Adipose tissue (tissue), 3 donors: ENCODE measurements around the gene COL25A1. TPM values are rescaled to one million over a fixed set of nuclear protein-coding genes. Genes with fewer than 3 reads are reported as not detected.

Experiments
- H3K27ac ChIP-seq: one replicate; pipeline ENCODE4 v1.5.1; 2013; ENCODE audit warnings: low read depth, low read length
- WGBS, 3 donors: extraction: QIAGEN DNeasy Blood & Tissue Kit; methylation state at CpG; one replicate each; pipeline ENCODE4 v1.1.7; 2013; 5-methylcytosine and 5-hydroxymethylcytosine counted together
- polyA plus RNA-seq, 3 donors: library from polyadenylated mRNA; stranded (reverse); fragments of 200-250 nt; gene quantifications; one replicate each; pipeline ENCODE4 v1.2.3, GENCODE V29; 2013
- donor health status: healthy with polysubstance abuse.
- donor health status: Bipolar disorder and iron deficiency.
- donor health status: healthy.

The COL25A1 gene
- polyA plus RNA-seq, 3 donors, result 0.32 to 2.1 (median 1.2) TPM

DNA sequence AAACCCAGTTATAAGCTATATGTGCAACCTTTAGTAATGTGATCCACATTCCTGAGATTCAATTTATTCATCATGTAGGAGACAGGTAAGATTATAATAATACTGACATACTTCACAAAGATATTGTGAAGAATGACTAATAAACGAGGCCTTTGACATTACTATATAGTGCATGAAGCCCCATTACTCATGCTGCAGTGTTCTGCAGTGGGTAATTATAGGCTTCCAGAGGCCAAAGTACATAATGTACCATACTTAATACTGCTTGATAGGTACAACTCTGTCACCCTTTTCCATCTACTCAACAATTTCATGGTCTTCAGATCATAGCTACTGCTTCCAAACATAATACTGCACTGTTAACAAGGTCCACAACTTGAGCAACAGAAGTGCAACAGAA, 68.9 kb downstream of the COL25A1 start:
- WGBS, 3 donors, result 45 to 85% (median 83%) methylated on average over 1 of the region's 1 CpG

DNA sequence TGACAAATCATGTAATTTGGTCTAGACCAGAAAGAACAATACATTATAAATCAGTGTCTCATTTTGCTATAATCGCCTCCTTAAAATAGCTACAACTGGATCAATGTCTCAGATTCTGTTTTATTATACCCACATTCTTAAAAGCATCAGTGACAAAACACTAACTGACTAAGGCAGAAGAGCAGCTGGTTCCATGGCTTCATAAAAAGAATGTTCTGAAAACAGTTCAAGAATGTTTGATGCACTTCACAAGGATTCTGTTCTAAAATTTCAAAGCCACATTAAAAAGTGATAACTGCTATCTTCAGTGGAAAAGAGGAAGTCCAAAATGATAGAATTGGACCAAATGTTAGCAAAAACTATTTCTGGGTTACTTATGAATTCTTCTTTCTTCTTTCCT, 69.8 kb downstream of the COL25A1 start:
- WGBS, 3 donors, result 76 to 89% (median 89%) methylated on average over 1 of the region's 1 CpG
- H3K27ac ChIP-seq, result no peak overlapping the region

More for the DNA sequence above, 68.9 kb downstream of the COL25A1 start:
- no peak overlapping the region for H3K27ac ChIP-seq

DNA sequence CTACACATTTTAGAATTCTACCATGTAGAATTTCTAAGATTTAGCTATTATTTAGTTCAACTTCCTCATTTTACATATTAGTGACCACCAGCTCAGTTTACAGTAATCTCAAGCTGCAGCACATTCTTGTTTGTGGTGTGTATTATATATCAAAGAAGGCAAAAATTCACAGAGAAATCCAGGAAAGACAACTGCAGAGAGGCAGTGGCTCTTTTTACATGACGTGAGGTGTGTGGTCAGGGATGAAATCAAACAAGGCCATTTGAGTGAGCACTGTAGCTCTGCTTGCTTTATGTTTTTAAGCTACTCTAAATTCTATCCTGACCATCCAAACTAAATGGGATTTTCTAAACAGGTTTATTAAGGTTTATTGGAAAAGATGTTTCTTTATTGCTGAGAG, 71.1 kb downstream of the COL25A1 start:
- 86 to 93% (median 90%) methylated on average over 1 of the region's 1 CpG for WGBS, 3 donors
- H3K27ac ChIP-seq, result no peak overlapping the region

DNA sequence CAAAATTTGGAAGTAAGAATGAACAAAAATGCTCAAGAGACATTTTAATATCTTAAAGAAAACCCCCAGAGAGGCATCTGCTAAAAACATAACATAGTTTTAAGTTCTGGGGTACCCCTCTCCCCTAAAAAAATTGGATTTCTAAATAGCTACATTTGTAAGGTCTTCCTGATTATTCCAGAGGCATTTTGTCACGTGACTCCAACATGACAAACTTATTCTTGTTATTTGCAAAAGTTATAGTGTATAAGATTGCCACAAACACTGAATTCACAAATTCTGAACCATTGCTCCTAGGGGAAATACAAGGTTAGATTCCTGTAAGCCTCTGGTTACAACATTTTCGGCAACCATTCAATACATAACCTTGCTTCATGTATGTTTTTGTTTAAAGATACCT, 73.4 kb downstream of the COL25A1 start:
- no peak overlapping the region for H3K27ac ChIP-seq
- 81 to 87% (median 85%) methylated on average over 2 of the region's 2 CpGs for WGBS, 3 donors

DNA sequence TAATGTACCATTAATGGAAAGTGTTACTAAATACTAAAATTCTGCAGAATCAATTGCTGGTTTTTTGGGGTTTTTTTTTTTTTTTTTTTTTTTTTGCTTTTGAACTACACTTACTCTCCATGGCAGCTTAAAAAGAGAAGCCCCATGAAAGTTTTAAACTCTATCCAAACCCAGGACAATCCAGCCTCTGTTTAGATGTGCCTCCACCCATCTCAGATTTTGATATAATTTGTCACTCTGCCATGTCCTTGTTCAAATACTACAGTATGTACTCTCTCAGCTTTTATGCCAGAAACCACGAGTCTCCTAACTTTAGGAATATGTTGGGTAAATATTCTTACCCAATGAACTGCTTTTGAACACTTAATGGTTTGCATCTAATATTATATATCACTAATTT, 84.2 kb downstream of the COL25A1 start:
- H3K27ac ChIP-seq, result no peak overlapping the region
- 18 to 69% (median 53%) methylated on average over 1 of the region's 1 CpG for WGBS, 3 donors

DNA sequence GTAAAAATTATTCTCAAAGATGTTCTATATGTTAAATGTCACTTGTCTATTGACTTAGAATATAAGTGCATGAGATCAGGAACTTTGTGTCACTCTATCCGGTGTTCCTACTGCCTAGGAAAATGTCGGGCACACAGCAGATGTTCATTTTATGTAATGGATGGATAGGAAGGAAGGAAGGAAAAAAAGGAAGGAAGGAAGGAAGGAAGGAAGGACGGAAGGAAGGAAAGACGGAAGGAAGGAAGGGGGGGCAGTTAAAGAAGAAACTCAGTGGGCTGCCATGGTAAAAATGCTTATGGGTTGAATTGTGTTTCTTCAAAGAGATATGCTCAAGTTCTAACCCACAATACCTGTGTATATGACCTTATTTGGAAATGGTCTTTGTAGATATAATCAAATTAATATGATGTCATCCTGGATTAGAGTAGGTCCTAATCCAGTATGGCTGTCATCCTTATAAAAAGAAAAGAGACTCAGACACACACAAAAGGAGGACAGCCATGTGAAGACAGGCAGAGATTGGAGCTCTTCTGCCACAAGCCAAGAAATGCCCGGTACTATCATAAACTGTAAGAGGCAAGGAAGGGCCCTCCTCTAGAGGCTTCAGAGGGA, 86.3 kb downstream of the COL25A1 start:
- WGBS, 3 donors, result 79 to 85% (median 79%) methylated on average over 5 of the region's 5 CpGs

DNA sequence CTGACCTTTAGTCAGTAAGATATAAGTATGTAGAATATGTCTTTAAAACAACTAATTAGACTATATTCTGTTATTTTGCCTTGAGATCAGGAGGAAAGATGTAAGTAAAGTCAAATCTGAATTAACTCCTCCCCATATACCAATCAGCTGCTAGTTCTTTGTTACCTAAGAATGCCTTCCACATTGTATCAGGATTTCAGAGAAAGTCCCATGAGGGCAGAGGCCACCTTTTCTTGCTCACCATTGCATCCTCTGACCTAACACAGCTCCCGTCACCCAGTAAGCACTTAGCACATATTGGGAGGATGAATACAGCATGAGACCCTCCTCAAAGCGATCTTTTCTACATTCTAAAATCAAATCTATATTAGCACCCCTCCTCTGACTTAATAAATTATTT, 87.0 kb downstream of the COL25A1 start:
- no peak overlapping the region for H3K27ac ChIP-seq
- WGBS, 3 donors, result 80 to 89% (median 87%) methylated on average over 2 of the region's 2 CpGs

More for the DNA sequence above, 86.3 kb downstream of the COL25A1 start:
- no peak overlapping the region for H3K27ac ChIP-seq

DNA sequence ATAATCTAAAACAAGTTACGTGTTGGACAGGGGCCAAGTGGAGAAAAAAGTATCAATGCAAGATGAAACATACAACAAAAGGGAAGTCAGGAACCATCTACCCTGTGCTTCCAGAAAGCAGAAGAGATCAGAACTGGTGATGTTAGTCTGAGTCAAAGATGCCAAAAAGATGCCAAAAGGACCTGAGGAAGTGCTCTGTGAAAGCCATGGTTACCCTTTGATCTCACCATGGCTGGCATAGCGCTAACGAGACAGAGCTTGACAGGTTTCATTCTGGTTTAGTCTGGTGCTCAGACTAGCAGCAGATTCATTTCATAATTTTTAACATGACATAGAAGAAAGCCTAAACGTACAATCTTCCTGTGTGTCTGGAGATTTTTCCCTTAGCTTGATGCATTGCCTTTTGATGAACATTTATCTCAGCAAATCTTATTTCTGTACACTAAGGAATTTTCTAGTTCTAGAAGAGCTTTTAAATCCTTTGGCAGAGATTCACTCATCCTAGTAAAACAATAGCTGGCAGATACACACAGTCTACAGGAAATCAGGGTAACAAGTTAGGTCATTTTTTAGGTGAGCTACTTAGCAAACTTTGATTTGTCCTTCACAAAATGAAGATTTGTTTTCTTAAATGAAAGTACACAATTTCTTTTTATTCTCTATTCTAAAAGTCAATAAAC, 87.7 kb downstream of the COL25A1 start:
- 52 to 59% (median 56%) methylated on average over 4 of the region's 4 CpGs for WGBS, 3 donors
- no peak overlapping the region for H3K27ac ChIP-seq

DNA sequence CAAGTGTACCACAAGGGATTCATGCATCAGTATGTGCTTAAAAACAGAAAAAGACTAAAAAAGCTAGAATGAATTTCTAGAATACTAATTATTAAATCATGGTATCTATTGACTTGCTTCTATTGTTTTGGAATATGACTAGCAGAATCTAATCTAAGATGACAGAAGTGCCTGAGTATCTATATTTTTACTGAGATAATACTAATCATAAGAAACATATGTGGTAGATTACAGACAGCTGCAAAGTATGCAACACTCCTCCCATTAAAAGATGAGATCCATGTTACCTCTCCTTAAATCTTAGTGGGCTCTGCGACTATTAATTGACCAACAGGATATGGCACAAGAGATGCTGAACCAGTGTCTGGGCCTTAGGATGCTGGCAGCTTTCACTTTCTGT, 89.4 kb downstream of the COL25A1 start:
- H3K27ac ChIP-seq, result no peak overlapping the region
- WGBS, 3 donors, result 80 to 89% (median 83%) methylated on average over 1 of the region's 1 CpG

DNA sequence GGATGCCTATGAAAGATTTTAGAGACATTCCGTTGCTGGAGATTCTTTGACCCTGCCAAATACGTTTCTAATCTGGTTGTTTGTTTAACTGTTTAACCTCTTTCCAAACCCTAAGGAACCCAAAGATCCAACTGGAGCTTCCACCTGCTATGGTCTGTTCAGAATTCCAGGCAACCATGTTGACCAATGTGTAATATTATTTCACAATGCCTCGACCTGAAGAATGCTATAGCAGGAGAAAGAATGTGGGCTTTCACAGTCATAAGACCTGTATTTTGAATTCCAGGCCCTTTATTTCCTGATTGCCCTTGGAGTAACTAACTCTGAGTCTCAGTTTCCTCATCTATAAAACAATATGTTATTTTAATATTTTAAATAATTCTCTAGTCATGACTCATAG, 90.8 kb downstream of the COL25A1 start:
- no peak overlapping the region for H3K27ac ChIP-seq
- 24 to 65% (median 53%) methylated on average over 3 of the region's 3 CpGs for WGBS, 3 donors

DNA sequence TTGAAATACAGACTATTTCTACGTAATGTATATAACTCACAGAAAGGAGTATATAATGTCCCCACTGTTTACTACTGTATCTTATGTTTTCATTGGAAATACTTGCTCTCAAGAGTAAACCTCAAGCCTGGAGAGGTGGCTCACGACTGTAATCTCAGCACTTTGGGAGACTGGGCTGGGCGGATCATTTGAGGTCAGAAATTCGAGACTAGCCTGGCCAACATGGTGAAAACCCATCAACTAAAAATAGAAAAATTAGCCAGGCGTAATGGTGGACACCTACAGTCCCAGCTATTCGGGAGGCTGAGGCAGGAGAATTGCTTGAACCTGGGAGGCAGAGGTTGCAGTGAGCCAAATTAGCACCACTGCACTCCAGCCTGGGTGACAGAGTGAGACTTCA, 92.8 kb downstream of the COL25A1 start:
- H3K27ac ChIP-seq, result no peak overlapping the region
- WGBS, 3 donors, result 71 to 91% (median 81%) methylated on average over 6 of the region's 6 CpGs

DNA sequence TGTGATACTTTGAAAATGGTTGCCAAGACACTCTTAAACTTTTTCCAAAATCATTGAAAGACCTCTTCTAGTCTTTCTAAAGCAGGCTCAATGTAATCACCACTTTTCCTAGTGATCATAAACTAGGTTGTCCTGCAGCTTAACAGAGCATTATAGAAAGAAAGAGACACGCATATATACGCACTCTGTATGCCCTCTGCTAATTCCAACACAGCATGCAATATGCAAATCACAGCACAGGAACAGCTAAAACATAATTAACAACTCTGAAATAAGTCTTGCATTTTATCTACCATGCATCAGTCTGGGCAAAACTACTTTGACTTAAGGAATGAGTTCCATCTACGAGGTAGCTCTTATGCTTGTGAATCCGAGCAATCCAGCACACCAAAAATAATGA, 94.6 kb downstream of the COL25A1 start:
- H3K27ac ChIP-seq, result no peak overlapping the region
- 91 to 93% (median 91%) methylated on average over 4 of the region's 4 CpGs for WGBS, 3 donors

DNA sequence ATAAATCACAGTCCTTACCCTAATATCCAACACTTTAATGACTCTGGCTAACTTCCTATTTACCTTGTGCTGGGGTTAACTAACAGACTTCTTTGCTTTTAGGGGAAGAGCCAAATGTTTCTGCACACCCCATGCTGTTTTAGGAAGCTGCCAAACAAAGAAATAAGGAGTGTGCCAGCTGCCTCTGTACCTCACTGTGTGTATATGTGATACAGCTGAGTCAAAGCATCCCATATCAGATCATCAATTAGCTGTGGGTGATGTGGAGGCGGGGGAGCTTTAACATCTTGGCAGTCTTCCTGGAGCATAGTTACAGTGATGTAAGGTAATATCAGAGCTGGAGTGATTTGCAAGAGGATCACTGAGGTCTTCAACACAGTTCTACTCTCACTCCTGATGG, 95.4 kb downstream of the COL25A1 start:
- no peak overlapping the region for H3K27ac ChIP-seq
- 45 to 84% (median 60%) methylated on average over 1 of the region's 1 CpG for WGBS, 3 donors

DNA sequence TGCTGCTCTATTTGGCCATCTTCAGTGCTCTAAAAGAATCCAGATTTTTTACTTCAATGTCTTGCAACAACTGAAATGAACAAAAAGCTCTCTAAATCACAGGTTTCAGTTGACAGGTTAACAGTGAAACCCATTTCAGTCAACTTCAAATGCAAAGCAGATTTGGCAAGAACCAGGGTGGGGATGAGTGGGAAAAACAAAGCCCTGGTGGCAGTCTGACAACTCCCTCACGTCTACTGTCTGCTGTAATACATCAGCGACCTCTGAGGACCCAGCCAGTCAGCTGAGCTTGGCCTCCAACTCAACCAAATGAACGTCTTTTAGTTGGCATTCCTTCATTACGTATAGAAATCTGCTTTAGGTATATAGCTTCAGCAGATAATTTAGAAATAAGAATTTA, 95.8 kb downstream of the COL25A1 start:
- WGBS, 3 donors, result 60 to 70% (median 67%) methylated on average over 4 of the region's 4 CpGs
- no peak overlapping the region for H3K27ac ChIP-seq

DNA sequence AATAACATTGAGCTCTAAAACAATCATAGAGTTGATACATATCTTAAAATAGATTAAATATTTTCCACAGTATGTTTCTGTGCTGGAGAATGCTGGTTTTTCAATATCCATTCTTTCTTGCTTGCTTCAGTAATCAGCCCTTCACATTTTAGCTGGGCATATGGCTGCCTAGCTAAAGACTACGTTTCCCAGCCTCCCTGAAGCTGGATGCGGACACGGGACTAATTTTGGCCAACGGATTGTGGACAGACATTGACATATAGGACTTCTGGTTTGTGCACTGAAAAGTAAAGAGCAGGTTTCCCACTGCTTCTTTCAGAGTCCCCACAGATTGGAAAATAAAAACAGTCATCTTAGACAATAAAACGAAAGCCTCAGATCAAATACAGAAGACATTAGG, 97.3 kb downstream of the COL25A1 start:
- no peak overlapping the region for H3K27ac ChIP-seq
- 73 to 79% (median 79%) methylated on average over 5 of the region's 5 CpGs for whole genome bisulfite sequencing, 3 donors

DNA sequence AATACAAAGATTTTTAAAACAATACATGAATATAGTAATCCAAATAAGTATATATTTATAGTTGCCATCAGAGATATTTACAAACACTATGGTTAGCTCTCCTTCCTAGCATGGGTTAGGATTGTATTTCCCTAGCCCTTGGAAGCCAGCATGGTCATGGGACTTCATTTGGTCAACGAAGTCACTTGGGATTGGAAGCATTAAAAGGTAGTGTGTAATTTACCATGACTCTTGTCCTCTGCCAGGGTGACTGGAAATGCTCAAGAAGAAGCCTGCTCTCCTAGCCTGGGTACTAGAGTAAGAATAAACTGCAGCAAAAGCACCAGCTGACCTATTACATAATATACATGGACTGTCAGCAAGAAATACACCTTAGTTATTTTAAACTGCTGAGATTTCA, 102.9 kb downstream of the COL25A1 start:
- H3K27ac ChIP-seq, result no peak overlapping the region
- 87 to 93% (median 92%) methylated on average over 1 of the region's 1 CpG for WGBS, 3 donors

DNA sequence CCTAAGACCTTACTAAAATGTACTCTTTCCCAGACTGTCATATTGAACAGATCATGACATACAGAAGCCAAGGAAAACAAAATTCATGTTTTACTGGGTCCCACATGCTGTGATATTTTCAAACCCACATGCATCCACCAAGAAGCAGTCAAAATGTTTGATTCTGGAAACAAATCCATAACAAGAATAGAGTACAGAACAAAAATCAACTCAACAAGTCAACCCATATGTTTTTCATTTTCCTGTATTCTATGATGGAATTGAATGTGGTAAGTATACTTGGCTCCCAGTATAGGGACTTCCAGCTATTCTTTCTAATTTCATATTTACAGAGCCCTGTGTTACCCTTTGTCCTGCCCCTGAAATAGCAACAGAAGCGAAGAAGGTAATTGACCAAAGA, 106.8 kb downstream of the COL25A1 start:
- WGBS, 3 donors, result 72 to 92% (median 76%) methylated on average over 1 of the region's 1 CpG
- no peak overlapping the region for H3K27ac ChIP-seq

DNA sequence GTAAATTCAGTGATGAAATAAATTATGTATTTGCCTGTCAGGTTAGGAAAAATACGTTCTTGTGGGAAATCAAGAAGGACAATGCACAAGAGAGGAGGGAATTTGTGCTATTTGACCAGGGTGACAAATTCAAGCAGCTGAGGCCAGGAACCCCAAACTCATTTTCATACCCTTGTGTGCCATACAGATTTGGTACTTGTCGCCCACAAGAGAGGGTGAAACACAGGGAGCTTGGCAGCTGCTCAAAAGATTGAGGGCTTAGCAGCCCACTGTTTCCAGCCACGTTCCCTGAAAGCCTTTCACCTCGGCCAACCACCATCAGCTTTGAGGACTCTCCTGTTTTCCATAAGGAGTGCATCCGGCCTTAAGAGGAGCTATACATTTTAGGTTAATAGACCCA, 111.2 kb downstream of the COL25A1 start:
- H3K27ac ChIP-seq, result no peak overlapping the region
- 87 to 94% (median 92%) methylated on average over 5 of the region's 5 CpGs for WGBS, 3 donors

DNA sequence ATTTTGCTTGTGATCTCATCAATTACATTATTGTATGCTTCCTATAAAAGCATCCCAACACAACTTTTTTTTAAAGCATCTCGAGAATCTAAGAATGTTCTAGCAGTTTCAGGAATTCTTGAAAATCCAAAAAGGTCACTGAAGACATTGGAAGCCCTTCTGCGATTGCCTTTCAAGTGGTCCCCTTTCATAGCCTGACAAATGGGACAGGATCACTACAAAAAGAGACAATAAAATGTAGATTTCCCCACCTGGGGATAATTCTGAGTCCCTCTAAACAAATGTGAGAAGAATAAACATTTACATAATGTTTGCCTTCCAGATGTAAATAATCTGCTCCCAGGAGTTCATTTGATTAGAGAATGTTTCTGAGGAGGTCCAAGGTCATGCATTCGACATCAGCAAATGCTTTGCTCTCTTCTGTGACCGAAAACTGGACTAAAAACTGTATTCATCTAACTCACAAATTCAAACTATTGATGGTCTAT, 116.0 kb downstream of the COL25A1 start:
- 62 to 84% (median 81%) methylated on average over 4 of the region's 4 CpGs for WGBS, 3 donors
- H3K27ac ChIP-seq, result no peak overlapping the region

DNA sequence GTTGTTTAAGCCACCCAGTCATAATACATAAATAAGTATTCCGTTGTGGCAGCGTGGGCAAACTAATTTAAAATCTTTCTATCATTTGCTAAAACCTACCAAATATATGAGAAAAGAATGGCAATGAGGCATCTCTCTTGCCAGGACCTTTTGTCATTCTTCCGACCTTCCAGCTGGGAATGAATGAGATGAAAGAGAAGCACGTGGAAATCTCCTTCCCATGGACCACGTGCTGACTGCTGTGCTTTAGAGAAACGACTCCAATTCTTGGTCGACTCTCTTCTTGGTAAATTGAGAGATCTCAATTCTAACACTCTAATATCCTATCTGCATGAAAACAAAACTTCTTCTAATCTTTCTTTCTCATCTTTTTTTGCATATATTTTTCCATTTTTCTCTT, 116.5 kb downstream of the COL25A1 start:
- 68 to 78% (median 77%) methylated on average over 7 of the region's 7 CpGs for WGBS, 3 donors
- no peak overlapping the region for H3K27ac ChIP-seq
